Fibroblast of the aortic adventitia (primary cell): ENCODE results near the gene SDK2. TPM values are rescaled to one million over a fixed set of nuclear protein-coding genes. Genes with fewer than 3 reads are reported as not detected.

Source experiments
- DNase-seq: peaks from one replicate; pipeline ENCODE4 v3.0.0-alpha.2; 2010; ENCODE audit warnings: low read depth
- H3K4me3 ChIP-seq: 2 replicates; pipeline ENCODE4 v1.5.1; 2011; ENCODE audit warnings: low read depth, mild to moderate bottlenecking, control low read depth, low read length, moderate library complexity
- total RNA-seq: library from RNA; depleted of rRNA; stranded (reverse); fragments of >200 nt; gene quantifications from 2 replicates; pipeline ENCODE4 v1.2.3, GENCODE V29; 2012; ENCODE audit warnings: low replicate concordance
- TF ChIP-seq, protein P1 (sequence below): IDR thresholded peaks from 2 replicates; pipeline ENCODE4 v1.5.1; 2011; ENCODE audit warnings: mild to moderate bottlenecking, low read length, control low read depth, inconsistent platforms; ENCODE audit not compliant: insufficient read depth

Gene SDK2, protein sequence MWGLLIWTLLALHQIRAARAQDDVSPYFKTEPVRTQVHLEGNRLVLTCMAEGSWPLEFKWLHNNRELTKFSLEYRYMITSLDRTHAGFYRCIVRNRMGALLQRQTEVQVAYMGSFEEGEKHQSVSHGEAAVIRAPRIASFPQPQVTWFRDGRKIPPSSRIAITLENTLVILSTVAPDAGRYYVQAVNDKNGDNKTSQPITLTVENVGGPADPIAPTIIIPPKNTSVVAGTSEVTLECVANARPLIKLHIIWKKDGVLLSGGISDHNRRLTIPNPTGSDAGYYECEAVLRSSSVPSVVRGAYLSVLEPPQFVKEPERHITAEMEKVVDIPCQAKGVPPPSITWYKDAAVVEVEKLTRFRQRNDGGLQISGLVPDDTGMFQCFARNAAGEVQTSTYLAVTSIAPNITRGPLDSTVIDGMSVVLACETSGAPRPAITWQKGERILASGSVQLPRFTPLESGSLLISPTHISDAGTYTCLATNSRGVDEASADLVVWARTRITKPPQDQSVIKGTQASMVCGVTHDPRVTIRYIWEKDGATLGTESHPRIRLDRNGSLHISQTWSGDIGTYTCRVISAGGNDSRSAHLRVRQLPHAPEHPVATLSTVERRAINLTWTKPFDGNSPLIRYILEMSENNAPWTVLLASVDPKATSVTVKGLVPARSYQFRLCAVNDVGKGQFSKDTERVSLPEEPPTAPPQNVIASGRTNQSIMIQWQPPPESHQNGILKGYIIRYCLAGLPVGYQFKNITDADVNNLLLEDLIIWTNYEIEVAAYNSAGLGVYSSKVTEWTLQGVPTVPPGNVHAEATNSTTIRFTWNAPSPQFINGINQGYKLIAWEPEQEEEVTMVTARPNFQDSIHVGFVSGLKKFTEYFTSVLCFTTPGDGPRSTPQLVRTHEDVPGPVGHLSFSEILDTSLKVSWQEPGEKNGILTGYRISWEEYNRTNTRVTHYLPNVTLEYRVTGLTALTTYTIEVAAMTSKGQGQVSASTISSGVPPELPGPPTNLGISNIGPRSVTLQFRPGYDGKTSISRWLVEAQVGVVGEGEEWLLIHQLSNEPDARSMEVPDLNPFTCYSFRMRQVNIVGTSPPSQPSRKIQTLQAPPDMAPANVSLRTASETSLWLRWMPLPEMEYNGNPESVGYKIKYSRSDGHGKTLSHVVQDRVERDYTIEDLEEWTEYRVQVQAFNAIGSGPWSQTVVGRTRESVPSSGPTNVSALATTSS (N-terminal part only)
- total RNA-seq, result not detected in 2 replicates

DNA sequence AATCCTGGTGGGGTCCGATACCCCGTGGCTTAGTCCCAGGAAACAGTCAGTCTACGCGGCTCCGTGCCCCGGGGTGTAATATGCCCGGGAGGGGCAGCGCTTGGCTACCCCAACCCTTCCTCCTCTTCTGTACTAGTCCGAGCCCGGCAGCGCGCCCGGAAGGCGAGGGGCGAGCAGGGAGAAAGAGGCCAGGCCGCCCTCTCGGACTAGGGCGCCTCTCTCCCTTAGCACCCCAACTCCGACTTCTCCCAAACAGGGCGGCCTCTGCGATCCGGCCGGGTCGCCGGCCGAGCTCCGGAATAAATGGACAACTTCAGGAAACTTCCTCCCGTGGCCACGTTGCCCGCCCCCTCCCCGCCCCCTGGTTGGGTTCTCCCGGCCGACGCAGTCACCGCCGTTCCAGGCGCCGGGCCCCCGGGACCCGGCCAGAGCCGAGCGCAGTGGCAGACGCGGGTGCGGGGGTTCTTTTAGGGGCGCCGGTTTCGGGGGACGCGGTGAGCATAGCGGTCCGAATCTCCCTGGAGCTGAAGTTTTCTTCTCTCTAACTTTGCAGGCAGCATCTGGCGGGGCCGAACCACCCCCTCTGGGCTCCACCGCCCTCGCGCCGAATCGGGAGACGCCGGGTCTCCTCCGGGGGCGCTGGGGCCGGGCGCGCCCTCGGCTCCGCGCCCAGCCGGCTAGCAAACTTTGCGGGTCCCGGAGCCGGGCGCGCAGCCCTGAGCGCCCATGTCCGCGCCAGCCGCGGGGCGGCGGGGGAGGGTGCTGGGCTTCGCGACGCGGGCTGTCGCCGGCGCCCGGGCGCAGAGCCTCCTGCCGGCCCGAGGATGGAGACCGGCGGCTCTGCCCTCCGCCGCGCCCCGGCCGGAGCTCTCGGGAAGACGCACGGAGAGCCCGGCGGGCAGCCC, at the start of gene SDK2:
Gene SDK2 (minus strand): TSS at position 301 of the 905 bp plus-strand sequence. CDS start 357 bp downstream, outside the sequence.
- TF ChIP-seq, protein P1, sequence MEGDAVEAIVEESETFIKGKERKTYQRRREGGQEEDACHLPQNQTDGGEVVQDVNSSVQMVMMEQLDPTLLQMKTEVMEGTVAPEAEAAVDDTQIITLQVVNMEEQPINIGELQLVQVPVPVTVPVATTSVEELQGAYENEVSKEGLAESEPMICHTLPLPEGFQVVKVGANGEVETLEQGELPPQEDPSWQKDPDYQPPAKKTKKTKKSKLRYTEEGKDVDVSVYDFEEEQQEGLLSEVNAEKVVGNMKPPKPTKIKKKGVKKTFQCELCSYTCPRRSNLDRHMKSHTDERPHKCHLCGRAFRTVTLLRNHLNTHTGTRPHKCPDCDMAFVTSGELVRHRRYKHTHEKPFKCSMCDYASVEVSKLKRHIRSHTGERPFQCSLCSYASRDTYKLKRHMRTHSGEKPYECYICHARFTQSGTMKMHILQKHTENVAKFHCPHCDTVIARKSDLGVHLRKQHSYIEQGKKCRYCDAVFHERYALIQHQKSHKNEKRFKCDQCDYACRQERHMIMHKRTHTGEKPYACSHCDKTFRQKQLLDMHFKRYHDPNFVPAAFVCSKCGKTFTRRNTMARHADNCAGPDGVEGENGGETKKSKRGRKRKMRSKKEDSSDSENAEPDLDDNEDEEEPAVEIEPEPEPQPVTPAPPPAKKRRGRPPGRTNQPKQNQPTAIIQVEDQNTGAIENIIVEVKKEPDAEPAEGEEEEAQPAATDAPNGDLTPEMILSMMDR, result no peak
- no peak for DNase-seq
- no peak within 1 kb of the TSS for H3K4me3 ChIP-seq

DNA sequence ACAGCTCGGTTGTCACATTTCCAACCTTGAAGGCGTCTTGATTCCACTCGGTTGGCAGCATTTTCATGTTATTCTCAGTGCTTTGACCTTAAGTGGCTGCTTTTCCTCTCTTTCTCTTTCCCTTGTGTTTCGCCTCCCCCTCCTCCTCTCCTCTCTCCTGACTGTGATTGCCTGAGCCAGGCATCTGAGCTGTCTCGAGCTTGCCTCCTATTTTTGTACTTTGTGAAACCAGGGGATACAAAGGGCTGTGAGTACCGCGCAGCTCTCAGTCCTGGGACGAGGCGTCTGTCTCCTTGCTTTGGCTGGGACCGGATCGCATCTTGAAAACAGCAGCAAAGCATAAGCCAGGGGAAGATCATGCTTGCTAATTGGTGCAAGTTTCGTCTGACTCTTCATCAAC, 48.8 kb upstream of the SDK2 start:
- no peak overlapping the region for H3K4me3 ChIP-seq
- no peak for DNase-seq
- TF ChIP-seq, protein P1, result no peak

DNA sequence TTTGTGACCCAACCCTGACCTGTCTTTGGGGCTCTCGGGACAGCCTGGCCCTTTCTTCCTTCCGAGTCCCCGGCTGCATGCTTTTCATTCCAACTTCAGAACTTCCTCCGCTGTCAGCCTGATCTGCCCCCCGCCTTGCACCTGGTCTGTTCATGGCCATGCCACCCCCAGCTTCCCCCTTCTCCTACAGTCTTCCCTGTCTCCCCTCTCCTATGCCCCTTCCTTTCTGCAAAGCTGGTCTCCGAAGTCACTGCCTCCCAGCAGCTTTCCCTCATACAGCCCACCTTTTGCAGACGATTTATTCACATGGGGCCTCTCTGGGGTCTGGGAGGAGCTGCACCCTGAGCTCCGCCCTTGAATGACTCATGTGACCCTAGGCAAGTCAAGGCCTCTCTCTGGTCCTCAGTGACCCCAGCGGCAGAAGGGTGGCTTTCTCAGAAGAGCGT, 47.1 kb upstream of the SDK2 start:
- TF ChIP-seq, protein P1, result no peak
- DNase-seq, result no peak

DNA sequence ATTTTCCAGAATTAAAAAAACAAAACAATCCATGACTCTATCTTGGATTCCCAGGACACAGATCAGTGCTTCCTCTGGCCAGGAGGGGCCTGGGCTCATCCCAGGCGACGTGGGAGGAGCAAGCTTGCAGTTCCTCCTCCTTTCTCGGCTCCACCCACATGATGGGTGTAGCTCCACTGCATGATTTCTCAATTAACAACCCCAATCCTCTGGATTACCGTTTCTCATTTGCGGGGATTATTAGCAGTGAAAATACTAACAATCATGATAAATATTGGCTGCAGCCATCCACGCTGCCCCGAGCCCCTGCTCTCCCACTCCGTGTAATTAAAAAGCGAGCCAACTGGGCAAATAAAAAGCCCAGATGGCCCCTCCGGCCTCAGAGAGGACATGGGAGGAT, 46.4 kb upstream of the SDK2 start:
- no peak overlapping the region for H3K4me3 ChIP-seq
- no peak for DNase-seq
- TF ChIP-seq, protein P1, result no peak

More for the DNA sequence above, 47.1 kb upstream of the SDK2 start:
- H3K4me3 ChIP-seq, result no peak overlapping the region

DNA sequence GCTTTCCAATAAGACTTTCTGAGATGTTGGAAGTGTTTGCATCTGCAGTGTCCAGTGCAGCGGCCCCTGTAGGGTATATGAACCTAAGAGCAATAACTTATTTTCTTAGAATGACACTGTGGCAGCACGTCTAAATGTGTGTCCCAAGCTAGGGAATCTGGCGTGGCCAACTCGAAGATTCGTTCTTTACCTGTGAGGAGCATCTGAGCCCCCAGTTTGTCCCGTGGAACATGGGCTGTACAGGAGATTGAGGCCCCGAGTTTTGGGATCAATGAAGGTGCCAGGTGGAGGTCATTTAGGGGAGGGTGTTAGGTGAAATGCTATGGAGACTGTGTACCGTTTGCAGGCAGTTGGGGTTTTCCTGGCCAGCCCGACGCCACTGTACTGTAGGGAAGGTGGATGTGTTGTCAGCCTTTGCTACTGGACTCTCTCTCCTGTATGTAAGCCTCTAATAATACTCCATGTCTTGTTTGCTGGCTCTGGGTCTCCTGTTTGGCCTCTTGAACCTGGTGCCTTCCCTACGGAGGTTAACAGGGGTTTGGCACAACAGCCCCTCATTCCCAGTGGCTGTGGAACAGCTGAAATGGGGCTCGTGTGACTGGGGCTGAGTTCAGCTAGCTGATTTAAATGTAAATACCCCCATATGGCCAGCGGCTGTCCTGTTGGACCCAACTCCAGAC, 45.5 kb upstream of the SDK2 start:
- no peak for DNase-seq
- TF ChIP-seq, protein P1, result no peak
- no peak overlapping the region for H3K4me3 ChIP-seq
